C4-2B (cell line): ENCODE results near the gene TNNT2.

ENCODE experiments used
- ZFX ChIP-seq: fragments of 450-650 bp; IDR thresholded peaks from 2 replicates; pipeline ENCODE4 v1.6.1; 2017
- TF ChIP-seq, protein P1 (sequence below): fragments of 450-650 bp; conservative IDR thresholded peaks from 2 replicates; pipeline ENCODE4 v1.5.1; 2017; ENCODE audit warnings: mild to moderate bottlenecking

DNA sequence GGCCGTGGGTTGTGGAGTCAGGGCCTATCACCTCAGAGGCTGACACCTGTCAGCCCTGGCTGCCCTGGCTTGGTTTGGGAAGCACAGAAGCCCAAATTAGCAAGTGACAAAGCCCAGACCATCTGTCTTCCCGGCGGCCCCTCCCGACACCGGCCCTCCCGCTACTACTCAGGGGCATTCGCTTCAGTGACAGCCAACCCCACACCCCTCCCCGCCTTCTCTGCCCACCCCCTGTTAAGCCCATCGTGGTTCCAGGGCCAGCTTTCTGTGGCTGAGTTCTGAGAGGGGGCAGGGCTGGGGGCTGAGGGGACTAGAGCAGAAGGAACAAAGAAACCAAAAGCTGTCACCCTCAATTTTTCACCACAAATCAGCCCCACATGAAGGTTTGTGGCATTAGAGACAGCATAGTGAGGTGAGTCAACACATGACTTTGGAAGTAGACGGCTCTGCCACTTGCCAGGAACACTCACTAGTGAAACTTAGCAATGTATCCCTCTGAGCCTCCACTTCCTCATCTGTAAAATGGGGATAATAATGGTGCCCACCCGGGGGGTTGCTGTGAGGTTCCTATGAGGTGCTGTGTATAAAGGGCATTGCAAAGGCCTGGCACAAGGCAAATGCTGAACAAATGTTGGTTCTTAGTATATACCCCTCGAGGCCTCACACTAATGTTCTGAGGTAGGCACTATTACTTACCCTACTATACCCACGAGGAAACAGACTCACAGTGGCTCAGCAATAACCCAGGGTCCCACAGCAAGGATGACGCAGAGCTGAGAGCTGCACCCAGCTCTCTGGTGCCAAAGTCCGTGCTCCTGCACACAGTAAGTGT, 49.2 kb upstream of the TNNT2 start:
- TF ChIP-seq, protein P1, sequence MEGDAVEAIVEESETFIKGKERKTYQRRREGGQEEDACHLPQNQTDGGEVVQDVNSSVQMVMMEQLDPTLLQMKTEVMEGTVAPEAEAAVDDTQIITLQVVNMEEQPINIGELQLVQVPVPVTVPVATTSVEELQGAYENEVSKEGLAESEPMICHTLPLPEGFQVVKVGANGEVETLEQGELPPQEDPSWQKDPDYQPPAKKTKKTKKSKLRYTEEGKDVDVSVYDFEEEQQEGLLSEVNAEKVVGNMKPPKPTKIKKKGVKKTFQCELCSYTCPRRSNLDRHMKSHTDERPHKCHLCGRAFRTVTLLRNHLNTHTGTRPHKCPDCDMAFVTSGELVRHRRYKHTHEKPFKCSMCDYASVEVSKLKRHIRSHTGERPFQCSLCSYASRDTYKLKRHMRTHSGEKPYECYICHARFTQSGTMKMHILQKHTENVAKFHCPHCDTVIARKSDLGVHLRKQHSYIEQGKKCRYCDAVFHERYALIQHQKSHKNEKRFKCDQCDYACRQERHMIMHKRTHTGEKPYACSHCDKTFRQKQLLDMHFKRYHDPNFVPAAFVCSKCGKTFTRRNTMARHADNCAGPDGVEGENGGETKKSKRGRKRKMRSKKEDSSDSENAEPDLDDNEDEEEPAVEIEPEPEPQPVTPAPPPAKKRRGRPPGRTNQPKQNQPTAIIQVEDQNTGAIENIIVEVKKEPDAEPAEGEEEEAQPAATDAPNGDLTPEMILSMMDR, result no peak
- no peak for TF ChIP-seq ZFX
